HL-60 (cell line): ENCODE results near the gene NDUFS2.

ENCODE experiments used
- DNase-seq, 2 experiments: peaks; one replicate each; pipeline ENCODE4 v3.0.0-alpha.2; 2010 to 2020; ENCODE audit warnings: low read depth in 1 of 2, low spot score in 1 of 2
- H3K27ac ChIP-seq: fragments of 250-450 bp; sonication (Bioruptor Pico); replicated peaks from 2 replicates; pipeline ENCODE4 v1.5.1; 2020; ENCODE audit warnings: mild to moderate bottlenecking, moderate library complexity
- H3K27me3 ChIP-seq: fragments of 250-450 bp; sonication (Bioruptor Pico); 2 replicates; pipeline ENCODE4 v1.5.1; 2021; ENCODE audit warnings: mild to moderate bottlenecking, moderate library complexity; ENCODE audit not compliant: insufficient read depth, poor library complexity, severe bottlenecking
- H3K4me3 ChIP-seq: replicated peaks from 2 replicates; pipeline ENCODE4 v1.5.1; 2011; ENCODE audit warnings: mild to moderate bottlenecking, control low read depth, low read length; ENCODE audit not compliant: insufficient read depth
- GABPA ChIP-seq: IDR thresholded peaks from 2 replicates; pipeline ENCODE4 v1.6.1; 2012; ENCODE audit warnings: low read depth
- POLR2AphosphoS5 ChIP-seq: IDR thresholded peaks from 2 replicates; pipeline ENCODE4 v1.6.1; 2012; ENCODE audit warnings: low read depth
- REST ChIP-seq: IDR thresholded peaks from 2 replicates; pipeline ENCODE4 v1.6.1; 2012; ENCODE audit warnings: low read depth; ENCODE audit not compliant: insufficient replicate concordance
- SPI1 ChIP-seq: IDR thresholded peaks from 2 replicates; pipeline ENCODE4 v1.6.1; 2012; ENCODE audit warnings: low read depth, mild to moderate bottlenecking, borderline replicate concordance
- TF ChIP-seq, protein P1 (sequence below): IDR thresholded peaks from one replicate; pipeline ENCODE4 v1.5.1; 2011; ENCODE audit warnings: low read length, control low read depth, inconsistent platforms; ENCODE audit not compliant: insufficient read depth

NDUFS2 gene

DNA sequence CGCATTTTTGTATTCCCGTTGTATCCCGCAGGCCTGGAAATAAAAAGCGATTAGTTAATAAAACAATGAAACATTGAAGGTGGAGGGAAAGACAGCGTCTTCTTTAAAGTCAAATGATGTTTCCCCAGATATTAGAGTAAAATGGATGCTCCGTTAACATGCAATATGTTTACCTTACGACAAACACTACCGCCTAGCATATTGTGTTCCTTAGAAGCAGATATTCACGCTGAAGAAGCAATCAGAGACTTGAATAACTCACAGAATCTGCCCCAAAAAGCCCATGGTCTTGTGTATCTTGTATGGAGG is 24.3 kb upstream of the NDUFS2 start:
- TF ChIP-seq POLR2AphosphoS5 (no peak), REST (no peak), GABPA (no peak), SPI1 (no peak)
- TF ChIP-seq, protein P1, sequence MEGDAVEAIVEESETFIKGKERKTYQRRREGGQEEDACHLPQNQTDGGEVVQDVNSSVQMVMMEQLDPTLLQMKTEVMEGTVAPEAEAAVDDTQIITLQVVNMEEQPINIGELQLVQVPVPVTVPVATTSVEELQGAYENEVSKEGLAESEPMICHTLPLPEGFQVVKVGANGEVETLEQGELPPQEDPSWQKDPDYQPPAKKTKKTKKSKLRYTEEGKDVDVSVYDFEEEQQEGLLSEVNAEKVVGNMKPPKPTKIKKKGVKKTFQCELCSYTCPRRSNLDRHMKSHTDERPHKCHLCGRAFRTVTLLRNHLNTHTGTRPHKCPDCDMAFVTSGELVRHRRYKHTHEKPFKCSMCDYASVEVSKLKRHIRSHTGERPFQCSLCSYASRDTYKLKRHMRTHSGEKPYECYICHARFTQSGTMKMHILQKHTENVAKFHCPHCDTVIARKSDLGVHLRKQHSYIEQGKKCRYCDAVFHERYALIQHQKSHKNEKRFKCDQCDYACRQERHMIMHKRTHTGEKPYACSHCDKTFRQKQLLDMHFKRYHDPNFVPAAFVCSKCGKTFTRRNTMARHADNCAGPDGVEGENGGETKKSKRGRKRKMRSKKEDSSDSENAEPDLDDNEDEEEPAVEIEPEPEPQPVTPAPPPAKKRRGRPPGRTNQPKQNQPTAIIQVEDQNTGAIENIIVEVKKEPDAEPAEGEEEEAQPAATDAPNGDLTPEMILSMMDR, result no peak
- no peak for DNase-seq
- Histone ChIP-seq H3K27ac (peak overlapping the region; percentile 73), H3K4me3 (peak overlapping the region; percentile 86), H3K27me3 (no peaks in the 10 kb centered on the region)

DNA sequence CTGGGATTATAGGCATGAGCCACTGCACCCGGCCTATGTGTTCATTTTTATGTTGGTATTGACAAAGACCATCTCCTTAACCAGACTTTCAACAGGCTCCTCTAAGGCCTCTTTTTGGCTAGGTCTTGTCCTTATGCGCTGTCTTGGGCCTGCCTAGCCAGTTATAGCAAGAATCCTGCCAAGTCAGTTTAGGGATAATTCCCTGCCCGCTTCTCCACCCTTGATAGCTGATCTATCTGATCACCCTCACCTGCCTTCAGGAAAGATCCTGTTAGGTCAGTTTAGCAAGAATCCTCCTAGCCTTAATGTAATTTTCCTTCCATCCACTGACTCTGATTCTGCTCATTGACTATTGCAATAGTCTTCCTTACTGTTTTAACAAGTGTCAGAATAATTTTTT is 22.5 kb upstream of the NDUFS2 start:
- H3K4me3 ChIP-seq, result no peak overlapping the region
- no peak overlapping the region for H3K27ac ChIP-seq
- TF ChIP-seq SPI1 (no peak), GABPA (no peak), POLR2AphosphoS5 (no peak), REST (no peak)
- TF ChIP-seq, protein P1, result no peak
- no peaks in the 10 kb centered on the region for H3K27me3 ChIP-seq
- no peak for DNase-seq

GRCh38 chr1:161180639-161181038 is 21.5 kb upstream of the NDUFS2 start:
- TF ChIP-seq SPI1 (no peak), REST (no peak), POLR2AphosphoS5 (no peak), GABPA (no peak)
- TF ChIP-seq, protein P1, result peak; percentile 8
- H3K27ac ChIP-seq, result no peak overlapping the region

More at GRCh38 chr1:161180639-161181038, 21.5 kb upstream of the NDUFS2 start:
- Histone ChIP-seq H3K27me3 (no peaks in the 10 kb centered on the region), H3K4me3 (no peak overlapping the region)
- DNase-seq, result no peak
